Gastroesophageal sphincter (tissue), 4 donors: Measurements from ENCODE around the gene PSMG1. TPM values are rescaled to one million over a fixed set of nuclear protein-coding genes. Genes with fewer than 3 reads are reported as not detected.
"Not testable (repeated sequence)": the region's sequence is repeated elsewhere in the genome, so short reads cannot be mapped to it uniquely, and the experiment has no call there.

Source experiments
- ATAC-seq: fragments of 150-250 bp; one replicate; pipeline ENCODE4 v1.9.1; 2016; ENCODE audit warnings: mild to moderate bottlenecking, moderate library complexity
- H3K27ac ChIP-seq, 4 donors: fragments of 200-600 bp; sonication (generic) in 3 of 4; 1 replicate in 3 of 4; 2 replicates in 1 of 4; pipeline ENCODE4 v1.5.1; 2016 to 2019
- H3K27me3 ChIP-seq: fragments of 200-600 bp; sonication (generic); one replicate; pipeline ENCODE4 v1.5.1; 2019
- H3K36me3 ChIP-seq, 2 donors: fragments of 200-600 bp; sonication (generic); one replicate each; pipeline ENCODE4 v1.5.1; 2019; ENCODE audit warnings: control low read depth in 1 of 2
- H3K4me1 ChIP-seq, 3 donors: fragments of 200-600 bp; sonication (generic); 1 replicate in 2 of 3; 2 replicates in 1 of 3; pipeline ENCODE4 v1.5.1; 2016 to 2019; ENCODE audit warnings: control low read depth in 2 of 3
- H3K4me3 ChIP-seq, 2 donors: fragments of 200-600 bp; sonication (generic); one replicate each; pipeline ENCODE4 v1.5.1; 2019; ENCODE audit warnings: mild to moderate bottlenecking in 1 of 2, moderate library complexity in 1 of 2
- H3K9me3 ChIP-seq, 3 donors: fragments of 200-600 bp; sonication (generic); one replicate each; pipeline ENCODE4 v1.5.1; 2017 to 2019; ENCODE audit warnings: control low read depth in 2 of 3
- CTCF ChIP-seq, 4 experiments: fragments of 200-600 bp in 2 of 4; fragments of 450-650 bp in 2 of 4; sonication (generic) in 1 of 4; IDR thresholded peaks; one replicate each; pipeline ENCODE4 v1.5.1; 2017 to 2019; ENCODE audit warnings: antibody characterized with exemption in 4 of 4, mild to moderate bottlenecking in 2 of 4, moderate library complexity in 2 of 4
- EP300 ChIP-seq: sonication (generic); formaldehyde crosslinking; IDR thresholded peaks from one replicate; pipeline ENCODE4 v1.6.1; 2017; ENCODE audit warnings: antibody characterized with exemption, mild to moderate bottlenecking
- POLR2A ChIP-seq, 2 donors: fragments of 450-650 bp; IDR thresholded peaks; one replicate each; pipeline ENCODE4 v1.6.1; 2017; ENCODE audit warnings: antibody characterized with exemption in 2 of 2, mild to moderate bottlenecking in 2 of 2, moderate library complexity in 1 of 2
- POLR2AphosphoS5 ChIP-seq: sonication (generic); formaldehyde crosslinking; IDR thresholded peaks from one replicate; pipeline ENCODE4 v1.6.1; 2017; ENCODE audit warnings: antibody characterized with exemption
- WGBS, 2 donors: methylation state at CpG; one replicate each; pipeline ENCODE4 v1.1.5; 2018; ENCODE audit warnings: low coverage in 1 of 2; 5-methylcytosine and 5-hydroxymethylcytosine counted together
- total RNA-seq, 4 donors: library from RNA; depleted of rRNA; stranded (reverse); fragments of >200 nt; gene quantifications; one replicate each; pipeline ENCODE4 v1.1.0, GENCODE V29; 2016

The PSMG1 gene
- total RNA-seq, 4 donors from 2014 or later, result 19.0 to 33.7 (median 30.4) TPM

- Histone ChIP-seq H3K9me3 (no peaks in the 10 kb centered on the region), H3K36me3 (no peaks in the 10 kb centered on the region), H3K4me1 (no peaks in the 10 kb centered on the region), H3K27me3 (no peaks in the 10 kb centered on the region), H3K4me3 (no peak overlapping the region), H3K27ac (no peak overlapping the region)
- WGBS, 2 donors, result 65 to 80% methylated on average over 6 to 9 of the region's 14 CpGs
- no peak for ATAC-seq
- no peak for TF ChIP-seq POLR2AphosphoS5
- no peak for TF ChIP-seq POLR2A (IDR thresholded peaks at IDR 0.05)
- TF ChIP-seq EP300, result no peak
- no peak for TF ChIP-seq CTCF (IDR thresholded peaks at IDR 0.05)
These were observed 45.7 kb downstream of the PSMG1 start for GRCh38 chr21:39137248-39138178.

- H3K36me3 ChIP-seq, result no peaks in the 10 kb centered on the region
- ATAC-seq, result no peak
- WGBS, 2 donors, result no CpG with 5 or more reads among the region's 5 CpGs
- TF ChIP-seq POLR2A (IDR thresholded peaks at IDR 0.05) (no peak), POLR2AphosphoS5 (no peak), EP300 (no peak), CTCF (IDR thresholded peaks at IDR 0.05) (no peak)
- H3K27ac ChIP-seq, result no peak overlapping the region
- H3K4me1 ChIP-seq, result no peaks in the 10 kb centered on the region
- H3K27me3 ChIP-seq, result no peaks in the 10 kb centered on the region
- H3K4me3 ChIP-seq, result no peak overlapping the region
- H3K9me3 ChIP-seq, result no peaks in the 10 kb centered on the region
These were observed 46.5 kb downstream of the PSMG1 start for GRCh38 chr21:39136711-39137110.

GRCh38 chr21:39136138-39136537, 47.1 kb downstream of the PSMG1 start:
- TF ChIP-seq CTCF (IDR thresholded peaks at IDR 0.05), result peak in 3 of 4 experiments; percentile 26 to 36 (median 30)
- H3K27me3 ChIP-seq, H3K4me1 ChIP-seq, H3K27ac ChIP-seq, H3K9me3 ChIP-seq, ATAC-seq, H3K4me3 ChIP-seq, H3K36me3 ChIP-seq: not testable (repeated sequence)
- 55 to 70% methylated on average over 4 to 5 of the region's 8 CpGs for WGBS, 2 donors

- Histone ChIP-seq H3K4me1 (no peaks in the 10 kb centered on the region), H3K27ac (no peak overlapping the region), H3K4me3 (no peak overlapping the region), H3K27me3 (no peaks in the 10 kb centered on the region), H3K36me3 (no peaks in the 10 kb centered on the region), H3K9me3 (peaks cover 0 to 8% (median 0%) of the 10 kb centered on the region in 3 donors)
- WGBS, 2 donors, result 88 to 90% methylated on average over 13 to 15 of the region's 15 CpGs
- TF ChIP-seq CTCF (IDR thresholded peaks at IDR 0.05), result no peak
- TF ChIP-seq POLR2A (IDR thresholded peaks at IDR 0.05), result no peak
- TF ChIP-seq POLR2AphosphoS5, result no peak
- no peak for TF ChIP-seq EP300
- ATAC-seq, result no peak
These were observed 48.9 kb downstream of the PSMG1 start for GRCh38 chr21:39134288-39134810.

- Histone ChIP-seq H3K36me3 (no peaks in the 10 kb centered on the region), H3K9me3 (peaks cover 0 to 8% (median 0%) of the 10 kb centered on the region in 3 donors), H3K4me1 (no peaks in the 10 kb centered on the region), H3K27ac (no peak overlapping the region), H3K4me3 (no peak overlapping the region), H3K27me3 (no peaks in the 10 kb centered on the region)
- TF ChIP-seq POLR2AphosphoS5 (no peak), EP300 (no peak), POLR2A (IDR thresholded peaks at IDR 0.05) (no peak), CTCF (IDR thresholded peaks at IDR 0.05) (no peak)
- 59 to 75% methylated on average over 3 of the region's 3 CpGs for WGBS, 2 donors
- ATAC-seq, result no peak
These were observed 51.0 kb downstream of the PSMG1 start for GRCh38 chr21:39132248-39132647.
